GM18867 (cell line): Measurements from ENCODE around the gene DNER.

ENCODE experiments used
- ATAC-seq: cut with Tn5 transposase; IDR thresholded peaks from one replicate; pipeline ENCODE4 v1.9.1; 2021; ENCODE audit warnings: mild to moderate bottlenecking, moderate library complexity; ENCODE audit not compliant: unreplicated experiment

The DNER gene

GRCh38 chr2:229445501-229446211 is 268.7 kb downstream of the DNER start:
- ATAC-seq = no peak

DNA sequence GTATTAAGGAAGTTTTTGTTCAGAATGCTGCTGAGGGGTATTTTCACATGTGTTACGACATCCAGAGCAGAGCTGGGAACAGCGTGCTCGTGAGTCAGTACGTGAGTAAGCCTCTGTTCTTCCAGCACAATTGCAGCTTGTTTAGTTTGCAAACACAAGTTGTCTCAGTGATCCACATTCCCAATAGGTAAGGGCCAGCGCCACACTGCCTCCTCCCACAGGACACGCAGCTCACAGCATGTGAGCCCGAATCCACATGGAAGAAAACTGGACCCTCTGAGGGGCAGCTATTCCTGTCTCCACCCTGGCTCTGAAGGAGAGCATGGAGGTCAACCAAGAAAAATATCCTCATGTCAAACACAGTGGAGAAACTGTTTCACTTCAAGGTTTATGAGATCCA is 269.3 kb downstream of the DNER start:
- ATAC-seq = no peak

GRCh38 chr2:229443546-229444268 is 270.6 kb downstream of the DNER start:
- ATAC-seq = no peak

DNA sequence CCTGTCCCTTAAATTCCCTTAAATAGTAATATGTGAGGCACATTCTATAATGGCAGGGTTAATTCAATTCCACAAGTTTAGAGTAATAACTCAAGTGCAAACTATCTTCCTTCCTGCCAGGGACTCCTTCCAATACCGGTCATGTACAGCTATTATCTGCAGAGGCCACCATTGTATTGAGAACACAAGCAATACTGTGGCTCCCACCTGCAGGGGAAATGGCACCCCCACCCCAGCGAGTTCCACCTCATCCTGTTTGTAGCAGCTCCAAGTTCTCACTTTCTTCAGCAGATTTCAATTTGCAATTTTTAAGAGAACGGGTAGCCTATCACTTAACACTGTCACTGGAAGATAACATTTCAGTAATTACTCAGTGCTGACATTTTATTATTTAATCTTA is 271.2 kb downstream of the DNER start:
- ATAC-seq = no peak

DNA sequence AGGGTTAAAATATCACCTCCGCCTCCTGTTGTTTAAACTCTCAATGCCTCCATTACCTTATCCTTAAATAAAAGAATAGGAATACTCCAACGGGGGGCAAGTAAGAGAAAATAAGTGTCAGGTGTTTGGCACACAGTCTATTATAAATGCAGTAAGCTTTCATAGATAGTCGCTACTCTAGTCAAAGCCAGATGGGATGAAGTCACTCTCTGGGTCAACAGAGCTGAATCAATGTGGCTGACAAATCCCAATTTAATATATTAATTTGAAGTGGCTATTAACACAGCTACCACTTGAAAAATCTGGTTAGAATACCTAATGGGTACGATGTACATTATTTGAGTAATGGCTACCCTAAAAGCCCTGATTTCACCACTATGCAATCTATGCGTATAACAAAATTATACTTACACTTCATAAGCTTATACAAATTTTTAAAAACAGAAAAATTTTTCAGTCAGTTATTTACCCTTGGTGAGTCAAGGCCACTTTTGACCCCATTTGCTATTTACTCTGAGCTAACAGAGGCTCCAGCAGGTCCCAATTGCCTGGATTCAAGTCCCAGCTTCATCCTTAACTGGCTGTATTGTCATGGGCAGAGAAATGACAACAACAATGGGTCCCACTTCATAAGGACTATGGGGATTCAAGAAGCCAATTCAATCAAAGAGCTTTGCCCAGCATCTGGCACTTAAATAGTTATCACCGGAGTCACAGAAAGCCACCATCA is 275.8 kb downstream of the DNER start:
- no peak for ATAC-seq

GRCh38 chr2:229437467-229437866 is 276.9 kb downstream of the DNER start:
- no peak for ATAC-seq

DNA sequence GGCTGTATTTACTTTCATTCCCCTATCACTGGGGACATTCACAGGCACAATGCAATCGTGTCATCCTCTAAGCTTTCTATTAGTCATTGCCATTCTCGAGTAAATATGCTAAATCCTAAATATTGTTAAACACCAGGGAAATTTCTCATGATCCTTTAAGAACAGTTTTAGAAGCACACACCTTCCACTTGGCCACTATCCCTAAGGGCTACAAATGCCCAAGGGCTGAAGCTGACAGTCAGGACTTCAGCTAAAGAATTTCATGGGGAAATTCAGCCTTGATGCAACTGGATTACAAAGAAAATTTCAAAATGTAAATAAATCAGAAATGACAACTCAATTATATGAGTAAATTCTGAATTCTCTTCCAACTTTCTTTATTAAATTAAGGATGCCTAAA is 280.2 kb downstream of the DNER start:
- ATAC-seq = no peak

DNA sequence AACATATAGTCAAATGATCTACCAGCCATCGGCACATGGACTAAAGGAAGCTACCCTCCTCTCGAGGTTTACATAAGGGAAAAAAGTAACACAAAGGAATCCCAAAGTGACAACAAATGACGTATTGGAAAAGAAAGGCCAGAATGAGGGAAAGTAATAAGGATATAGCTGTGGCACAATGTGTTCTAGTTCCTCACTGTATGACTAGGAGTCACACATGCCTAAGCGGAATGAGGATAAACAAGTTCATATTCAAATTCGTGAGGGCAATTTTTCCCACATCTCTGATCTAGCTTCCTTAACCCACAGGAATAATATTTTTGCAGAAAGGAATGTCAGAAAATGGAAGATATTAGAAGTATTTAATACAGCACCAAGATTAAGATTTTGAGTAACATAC is 281.0 kb downstream of the DNER start:
- ATAC-seq = no peak

- ATAC-seq = no peak
Measured at GRCh38 chr2:229431327-229431954, 282.9 kb downstream of the DNER start.

DNA sequence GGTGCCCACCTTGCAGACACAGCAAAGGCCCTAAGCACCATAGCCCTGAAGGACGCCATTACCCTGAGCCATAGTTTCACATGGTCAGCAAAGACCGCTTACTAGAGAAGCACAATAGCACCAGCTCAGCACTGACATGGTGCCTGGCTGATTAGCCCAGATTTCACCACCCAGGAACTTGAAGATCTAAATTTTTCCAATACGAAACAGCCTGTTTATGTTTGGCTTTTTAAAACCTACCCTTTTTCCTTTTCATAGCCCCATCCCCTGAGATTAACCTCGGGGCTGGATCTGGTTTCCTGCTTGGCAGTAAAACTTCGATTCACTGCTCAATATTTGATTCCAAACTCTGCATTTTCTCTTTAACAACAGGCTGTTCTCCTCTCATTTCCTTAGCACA is 284.8 kb downstream of the DNER start:
- ATAC-seq = no peak

GRCh38 chr2:229426464-229426863 is 287.9 kb downstream of the DNER start:
- ATAC-seq = no peak

DNA sequence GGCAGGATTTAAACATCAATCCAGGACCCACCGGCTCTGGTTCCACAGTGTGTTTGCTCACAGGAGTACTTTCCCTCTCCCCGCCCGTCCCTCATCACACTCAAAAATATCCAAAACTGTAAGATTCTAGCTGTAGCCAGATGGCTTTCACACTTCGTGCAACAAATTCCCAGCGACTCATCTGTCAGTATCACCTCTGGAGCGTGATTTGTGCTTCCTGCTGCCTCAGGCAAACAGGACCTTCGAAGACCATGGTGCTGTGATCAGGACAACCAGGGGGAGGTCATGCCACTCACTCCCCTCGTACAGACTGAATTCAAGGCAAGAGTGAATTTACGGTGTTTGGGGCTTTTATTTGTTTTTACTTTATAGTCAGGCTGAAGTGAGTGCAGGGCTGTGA is 288.8 kb downstream of the DNER start:
- ATAC-seq = no peak

GRCh38 chr2:229422063-229422462 is 292.3 kb downstream of the DNER start:
- no peak for ATAC-seq

DNA sequence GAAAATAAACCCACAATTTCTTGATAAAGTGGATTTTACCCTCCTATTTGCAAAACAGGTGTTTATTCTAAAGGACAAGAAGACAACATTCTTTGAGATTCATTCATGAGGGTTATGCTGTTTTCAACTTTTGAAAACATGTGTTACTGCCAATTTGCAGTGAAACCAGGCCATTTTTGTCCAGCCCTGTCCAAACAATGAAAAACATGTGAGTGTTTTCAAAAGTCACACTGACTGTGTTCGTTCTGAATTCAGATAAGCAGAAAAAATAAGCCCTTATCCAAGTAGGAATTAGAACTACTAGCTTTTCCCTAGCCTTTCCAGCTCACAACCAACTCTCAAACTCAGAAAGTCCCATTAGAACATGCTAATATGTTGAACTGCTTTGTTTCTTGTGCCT is 295.2 kb downstream of the DNER start:
- ATAC-seq = no peak

GRCh38 chr2:229417916-229418315 is 296.4 kb downstream of the DNER start:
- ATAC-seq = no peak

DNA sequence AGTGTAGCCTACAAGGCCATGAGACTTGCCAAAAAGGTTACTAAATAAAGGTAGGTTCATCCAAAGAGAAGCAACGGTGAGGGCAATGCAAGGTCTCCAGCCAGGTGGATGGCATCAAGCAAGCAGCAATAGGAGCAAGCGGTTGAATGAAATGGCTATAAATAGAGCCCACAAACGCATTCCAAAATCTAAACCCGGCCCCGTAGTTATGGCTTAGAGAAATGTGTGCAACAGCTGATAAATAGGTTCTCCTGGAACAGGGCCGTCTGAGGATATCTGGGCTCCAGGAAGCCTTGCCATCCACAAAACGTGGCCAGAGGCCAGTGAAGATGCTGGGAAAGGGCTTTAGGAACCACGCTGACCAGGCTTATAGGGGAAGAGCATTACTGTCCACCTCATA is 297.2 kb downstream of the DNER start:
- ATAC-seq = no peak

DNA sequence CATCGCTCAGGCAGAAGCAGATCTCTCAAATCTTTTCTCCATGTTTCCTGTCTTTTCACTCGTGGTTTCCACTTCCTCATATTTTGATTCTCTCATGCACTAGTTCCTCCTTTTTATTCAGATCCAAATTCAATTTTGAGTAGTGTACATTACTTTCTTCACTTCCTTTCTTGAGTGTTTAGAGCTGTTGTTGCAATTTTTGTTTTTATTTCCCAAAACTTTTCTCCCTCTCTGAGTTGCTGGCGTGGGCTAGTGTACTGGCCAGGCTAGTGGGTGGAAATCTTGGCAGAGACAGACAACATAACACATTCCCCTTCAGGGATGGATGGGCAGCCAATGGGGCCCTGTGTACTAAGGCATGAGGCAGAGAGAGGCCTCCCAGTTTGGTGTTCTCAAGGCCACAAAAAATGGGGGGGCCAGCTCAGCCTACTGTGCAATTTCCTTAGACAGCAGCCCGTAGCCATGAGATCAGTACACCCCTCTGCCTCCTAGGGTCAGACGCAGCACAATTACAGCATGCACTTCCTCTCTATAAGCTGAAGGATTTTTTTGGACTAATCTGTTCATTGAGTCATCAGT is 298.1 kb downstream of the DNER start:
- no peak for ATAC-seq

- ATAC-seq = no peak
Measured at GRCh38 chr2:229414631-229415030, 299.7 kb downstream of the DNER start.

- ATAC-seq = no peak
Measured at GRCh38 chr2:229412686-229413085, 301.7 kb downstream of the DNER start.

DNA sequence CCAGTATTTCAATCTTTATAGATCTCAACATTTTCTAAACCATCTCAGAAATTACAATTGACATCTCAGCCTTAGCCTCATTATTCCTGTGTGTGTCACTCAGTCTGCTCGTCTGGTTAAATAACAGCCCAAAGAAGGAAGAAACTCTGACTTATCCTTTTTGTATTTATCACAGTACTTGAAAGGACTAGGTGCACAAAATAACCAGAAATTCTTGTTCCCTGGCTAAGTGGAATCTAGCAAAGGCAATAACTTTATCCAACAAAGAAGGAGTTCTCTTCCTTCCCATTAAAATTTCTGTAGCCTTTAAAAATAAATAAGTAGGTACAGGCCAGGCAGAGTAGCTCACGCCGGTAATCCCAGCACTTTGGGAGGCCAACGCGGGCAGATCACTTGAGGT is 303.4 kb downstream of the DNER start:
- ATAC-seq = no peak

- ATAC-seq = no peak
Measured at GRCh38 chr2:229410264-229410663, 304.1 kb downstream of the DNER start.
